Measurements from ENCODE around the gene TECR. TPM values are rescaled to one million over a fixed set of nuclear protein-coding genes. Genes with fewer than 3 reads are reported as not detected.

The TECR gene
- total RNA-seq, 1 donor from 2014 or later: 177 TPM

DNA sequence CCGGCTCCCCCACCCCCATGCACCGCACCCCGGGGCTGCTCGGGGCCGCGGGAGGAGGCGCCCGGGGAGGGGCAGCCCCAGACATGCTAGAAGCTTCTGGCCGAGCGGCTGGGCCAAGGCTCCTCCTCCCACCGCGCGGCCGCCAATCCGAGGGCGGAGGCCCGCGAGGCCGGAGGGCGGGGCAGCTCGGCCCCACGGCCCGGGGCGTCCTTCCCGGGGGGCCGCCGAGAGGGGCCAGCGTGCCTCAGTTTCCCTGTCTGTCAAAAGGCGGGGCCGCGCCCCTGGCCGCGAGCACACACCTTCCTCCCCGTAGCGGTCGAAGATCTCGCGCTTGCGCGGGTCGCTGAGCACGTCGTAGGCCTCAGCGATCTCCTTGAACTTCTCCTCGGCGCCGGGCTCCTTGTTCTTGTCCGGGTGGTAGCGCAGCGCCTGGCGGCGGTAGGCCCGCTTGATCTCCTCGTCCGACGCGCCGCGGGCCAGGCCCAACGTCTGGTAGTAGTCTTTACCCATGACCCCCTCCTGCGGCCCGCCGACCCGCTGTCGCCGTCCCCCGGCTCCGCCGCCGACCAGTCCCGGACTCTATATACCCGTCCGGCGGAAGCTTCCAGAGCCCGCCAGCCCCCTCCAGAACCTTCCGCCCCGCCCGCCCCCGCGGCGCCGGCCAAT is 11.4 kb upstream of the TECR start, which contains the start of gene DNAJB1:
TSS of gene DNAJB1 (minus strand) at position 558 of the 666 bp plus-strand sequence. CDS start at position 510, 48 bp downstream.
- Mint-ChIP-seq H3K36me3 (ENCODE audit: low read depth) (peaks cover 25% of the 10 kb centered on the region), H3K27me3 (ENCODE audit: low read depth) (peaks cover 2% of the 10 kb centered on the region), H3K4me3 (peak within 1 kb of the TSS; percentile 97), H3K4me1 (peaks cover 57% of the 10 kb centered on the region), H3K9me3 (no peaks in the 10 kb centered on the region), H3K27ac (ENCODE audit: unreplicated experiment) (peak within 1 kb of the TSS; percentile 98)
- TF ChIP-seq, protein P1, sequence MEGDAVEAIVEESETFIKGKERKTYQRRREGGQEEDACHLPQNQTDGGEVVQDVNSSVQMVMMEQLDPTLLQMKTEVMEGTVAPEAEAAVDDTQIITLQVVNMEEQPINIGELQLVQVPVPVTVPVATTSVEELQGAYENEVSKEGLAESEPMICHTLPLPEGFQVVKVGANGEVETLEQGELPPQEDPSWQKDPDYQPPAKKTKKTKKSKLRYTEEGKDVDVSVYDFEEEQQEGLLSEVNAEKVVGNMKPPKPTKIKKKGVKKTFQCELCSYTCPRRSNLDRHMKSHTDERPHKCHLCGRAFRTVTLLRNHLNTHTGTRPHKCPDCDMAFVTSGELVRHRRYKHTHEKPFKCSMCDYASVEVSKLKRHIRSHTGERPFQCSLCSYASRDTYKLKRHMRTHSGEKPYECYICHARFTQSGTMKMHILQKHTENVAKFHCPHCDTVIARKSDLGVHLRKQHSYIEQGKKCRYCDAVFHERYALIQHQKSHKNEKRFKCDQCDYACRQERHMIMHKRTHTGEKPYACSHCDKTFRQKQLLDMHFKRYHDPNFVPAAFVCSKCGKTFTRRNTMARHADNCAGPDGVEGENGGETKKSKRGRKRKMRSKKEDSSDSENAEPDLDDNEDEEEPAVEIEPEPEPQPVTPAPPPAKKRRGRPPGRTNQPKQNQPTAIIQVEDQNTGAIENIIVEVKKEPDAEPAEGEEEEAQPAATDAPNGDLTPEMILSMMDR (conservative IDR thresholded peaks at IDR 0.05): no peak
- no peak for DNase-seq (ENCODE audit: low read depth, low spot score)

DNA sequence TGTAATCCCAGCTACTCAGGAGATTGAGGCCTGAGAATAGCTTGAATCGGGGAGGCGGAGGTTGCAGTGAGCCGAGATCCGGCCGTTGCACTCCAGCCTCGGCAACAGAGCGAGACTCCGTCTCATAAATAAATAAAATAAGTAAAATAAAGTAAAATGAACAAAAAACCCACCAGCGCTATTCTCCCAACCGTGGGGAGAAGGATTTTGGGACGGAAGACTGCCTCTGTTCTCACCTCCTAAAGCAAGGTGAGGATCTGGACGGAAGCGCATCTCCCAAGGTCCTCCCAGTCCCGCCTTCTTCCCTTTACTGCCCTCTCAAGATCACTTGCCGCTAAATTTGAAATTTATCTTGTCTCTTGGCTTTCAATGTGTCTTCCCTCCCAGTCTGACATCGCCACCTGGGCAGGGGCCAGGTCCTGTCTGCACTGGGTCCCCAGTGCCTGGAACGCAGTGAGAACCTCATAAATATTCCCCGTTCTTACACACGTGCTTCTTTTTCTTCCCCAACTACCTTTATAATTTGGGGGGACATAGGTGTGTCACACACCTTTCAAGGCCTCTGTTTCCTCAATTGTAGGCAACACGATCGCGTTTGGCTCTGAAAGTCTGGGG is 10.0 kb upstream of the TECR start:
- Mint-ChIP-seq H3K27ac (ENCODE audit: unreplicated experiment) (peak overlapping the region; percentile 96), H3K4me1 (peaks cover 55% of the 10 kb centered on the region), H3K9me3 (no peaks in the 10 kb centered on the region), H3K27me3 (ENCODE audit: low read depth) (peaks cover 2% of the 10 kb centered on the region), H3K36me3 (ENCODE audit: low read depth) (peaks cover 21% of the 10 kb centered on the region), H3K4me3 (peak overlapping the region; percentile 97)
- no peak for DNase-seq (ENCODE audit: low read depth, low spot score)
- TF ChIP-seq, protein P1 (conservative IDR thresholded peaks at IDR 0.05): no peak

DNA sequence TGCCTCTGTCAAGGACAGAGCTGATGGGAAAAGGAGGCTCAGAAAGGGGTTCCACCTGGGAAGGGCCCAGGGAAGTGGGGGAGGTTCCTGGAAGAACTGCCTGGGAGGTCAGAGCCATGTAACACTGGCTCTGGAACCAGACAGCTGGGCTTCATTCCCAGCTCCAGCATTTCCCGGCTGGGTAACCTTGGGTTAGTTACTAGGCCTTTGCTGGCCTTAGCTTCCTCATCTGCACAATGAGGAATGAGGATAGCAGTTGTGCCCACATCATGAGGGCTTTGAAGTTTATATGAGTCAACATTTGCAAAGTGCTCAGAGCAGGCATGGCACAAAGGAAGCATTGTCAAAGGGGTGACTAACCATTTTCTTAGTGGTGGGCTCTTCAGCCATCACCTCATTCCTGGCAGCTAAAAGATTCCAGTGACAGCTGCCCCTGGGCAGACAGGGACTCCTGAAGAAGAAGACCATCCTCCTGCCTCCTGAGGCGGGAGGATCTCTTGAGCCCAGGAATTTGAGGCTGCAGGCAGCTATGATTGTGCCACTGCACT is 9.5 kb upstream of the TECR start:
- Mint-ChIP-seq H3K27me3 (ENCODE audit: low read depth) (peaks cover 2% of the 10 kb centered on the region), H3K27ac (ENCODE audit: unreplicated experiment) (peak overlapping the region; percentile 96), H3K4me3 (peak overlapping the region; percentile 97), H3K36me3 (ENCODE audit: low read depth) (peaks cover 17% of the 10 kb centered on the region), H3K4me1 (peaks cover 50% of the 10 kb centered on the region), H3K9me3 (no peaks in the 10 kb centered on the region)
- DNase-seq (ENCODE audit: low read depth, low spot score): no peak
- TF ChIP-seq, protein P1 (conservative IDR thresholded peaks at IDR 0.05): no peak

DNA sequence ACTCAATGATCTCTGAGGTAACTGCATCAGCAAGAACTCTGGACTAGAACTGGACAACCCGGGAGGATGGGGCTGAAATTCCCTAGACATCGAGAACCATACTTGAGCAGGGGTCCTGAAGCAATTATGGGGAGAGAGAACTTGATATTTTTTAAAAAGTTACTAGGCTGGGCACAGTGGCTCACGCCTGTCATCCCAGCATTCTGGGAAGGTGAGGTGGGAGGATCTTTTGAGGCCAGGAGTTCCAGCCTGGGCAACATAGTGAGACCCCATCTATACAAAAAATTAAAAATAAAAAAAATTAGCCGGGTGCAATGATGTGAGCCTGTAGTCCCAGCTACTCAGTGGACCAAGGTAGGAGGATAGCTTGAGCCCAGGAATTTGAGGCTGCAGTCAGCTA is 8.9 kb upstream of the TECR start:
- DNase-seq (ENCODE audit: low read depth, low spot score): no peak
- TF ChIP-seq, protein P1 (conservative IDR thresholded peaks at IDR 0.05): no peak
- Mint-ChIP-seq H3K4me1 (peaks cover 44% of the 10 kb centered on the region), H3K27ac (ENCODE audit: unreplicated experiment) (peak overlapping the region; percentile 96), H3K36me3 (ENCODE audit: low read depth) (peaks cover 12% of the 10 kb centered on the region), H3K27me3 (ENCODE audit: low read depth) (peaks cover 2% of the 10 kb centered on the region), H3K9me3 (no peaks in the 10 kb centered on the region), H3K4me3 (peak overlapping the region; percentile 97)

DNA sequence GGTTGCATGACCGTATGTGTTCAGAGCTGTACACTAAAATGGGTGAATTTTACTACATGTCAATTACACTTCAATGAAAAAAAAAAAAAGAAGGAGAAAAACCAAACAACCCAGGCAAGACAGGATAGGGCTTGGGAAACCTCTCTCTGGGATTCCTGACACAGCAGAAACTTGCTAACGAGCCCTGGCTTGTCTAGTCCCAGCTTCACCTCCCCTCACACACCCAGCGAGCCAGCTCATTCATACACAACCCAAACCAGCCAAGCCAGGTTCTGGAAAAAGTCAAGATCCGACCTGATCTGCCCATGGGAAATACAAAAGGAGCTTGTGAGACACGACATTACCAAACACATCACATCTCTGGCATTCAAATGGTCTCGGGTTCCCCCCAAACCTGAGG is 3.7 kb upstream of the TECR start:
- TF ChIP-seq, protein P1 (conservative IDR thresholded peaks at IDR 0.05): no peak
- Mint-ChIP-seq H3K27ac (ENCODE audit: unreplicated experiment) (no peak overlapping the region), H3K36me3 (ENCODE audit: low read depth) (no peaks in the 10 kb centered on the region), H3K27me3 (ENCODE audit: low read depth) (no peaks in the 10 kb centered on the region), H3K4me3 (peak overlapping the region; percentile 27), H3K4me1 (peaks cover 26% of the 10 kb centered on the region), H3K9me3 (no peaks in the 10 kb centered on the region)
- no peak for DNase-seq (ENCODE audit: low read depth, low spot score)
